ENCODE results near the gene MYO9A.
"Not testable (repeated sequence)": the region's sequence is repeated elsewhere in the genome, so short reads cannot be mapped to it uniquely, and the experiment has no call there.

Gene MYO9A

GRCh38 chr15:72060687-72061250 lies 57.2 kb downstream of the MYO9A start:
- Histone ChIP-seq H3K9ac (ENCODE audit: low read depth, low read length) (no peak overlapping the region), H3K36me3 (ENCODE audit: insufficient read depth, low read length) (no peaks in the 10 kb centered on the region), H3K27me3 (ENCODE audit: insufficient read depth, low read length) (no peaks in the 10 kb centered on the region), H3K4me1 (ENCODE audit: insufficient read depth, low read length) (peaks cover 20% of the 10 kb centered on the region), H3K27ac (ENCODE audit: low read depth, low read length) (no peak overlapping the region), H3K9me3 (ENCODE audit: insufficient read depth, low read depth, low read length) (no peaks in the 10 kb centered on the region), H3K4me3 (ENCODE audit: low read length) (no peak overlapping the region)
- 89% methylated on average over 2 of the region's 2 CpGs for WGBS

- Histone ChIP-seq H3K9ac (ENCODE audit: low read depth, low read length) (no peak overlapping the region), H3K27me3 (ENCODE audit: insufficient read depth, low read length) (no peaks in the 10 kb centered on the region), H3K9me3 (ENCODE audit: insufficient read depth, low read depth, low read length) (no peaks in the 10 kb centered on the region), H3K4me1 (ENCODE audit: insufficient read depth, low read length) (peaks cover 20% of the 10 kb centered on the region), H3K4me3 (ENCODE audit: low read length) (no peak overlapping the region), H3K36me3 (ENCODE audit: insufficient read depth, low read length) (no peaks in the 10 kb centered on the region), H3K27ac (ENCODE audit: low read depth, low read length) (no peak overlapping the region)
- WGBS, result 87% methylated on average over 1 of the region's 1 CpG
Measured at GRCh38 chr15:72058585-72058984, 59.4 kb downstream of the MYO9A start.

- H3K27me3 ChIP-seq (ENCODE audit: insufficient read depth, low read length), result no peaks in the 10 kb centered on the region
- 55% methylated on average over 4 of the region's 4 CpGs for WGBS
- H3K27ac ChIP-seq (ENCODE audit: low read depth, low read length), result peak overlapping the region; percentile 57; the same call in 1 of the 2 replicates
- no peak overlapping the region for H3K9ac ChIP-seq (ENCODE audit: low read depth, low read length)
- H3K36me3 ChIP-seq (ENCODE audit: insufficient read depth, low read length), result no peaks in the 10 kb centered on the region
- H3K9me3 ChIP-seq (ENCODE audit: insufficient read depth, low read depth, low read length), result peaks cover 4% of the 10 kb centered on the region; the same call in 1 of the 2 replicates
- no peak overlapping the region for H3K4me3 ChIP-seq (ENCODE audit: low read length)
- H3K4me1 ChIP-seq (ENCODE audit: insufficient read depth, low read length), result peaks cover 20% of the 10 kb centered on the region
Measured at GRCh38 chr15:72057548-72058091, 60.3 kb downstream of the MYO9A start.

GRCh38 chr15:72056217-72056616 lies 61.7 kb downstream of the MYO9A start:
- 99% methylated on average over 2 of the region's 2 CpGs for WGBS
- not testable (repeated sequence) for H3K9ac ChIP-seq (ENCODE audit: low read depth, low read length); H3K27me3 ChIP-seq (ENCODE audit: insufficient read depth, low read length); H3K36me3 ChIP-seq (ENCODE audit: insufficient read depth, low read length); H3K9me3 ChIP-seq (ENCODE audit: insufficient read depth, low read depth, low read length); H3K27ac ChIP-seq (ENCODE audit: low read depth, low read length); H3K4me3 ChIP-seq (ENCODE audit: low read length)
- peaks cover 20% of the 10 kb centered on the region for H3K4me1 ChIP-seq (ENCODE audit: insufficient read depth, low read length)

DNA sequence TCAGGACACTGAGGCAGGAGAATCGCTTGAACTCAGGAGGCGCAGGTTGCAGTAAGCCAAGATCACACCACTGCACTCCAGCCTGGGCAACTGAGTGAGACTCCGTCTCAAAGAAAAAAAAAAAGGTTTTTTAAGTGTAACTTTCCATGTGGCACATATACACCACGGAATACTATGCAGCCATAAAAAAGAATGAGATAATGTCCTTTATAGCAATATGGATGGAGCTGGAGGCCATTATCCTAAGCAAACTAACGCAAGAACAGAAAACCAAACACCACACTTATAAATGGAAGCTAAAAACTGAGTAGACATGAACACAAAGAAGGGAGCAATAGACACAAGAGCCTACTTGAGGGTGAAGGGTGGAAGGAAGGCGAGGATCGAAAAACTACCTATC lies 64.7 kb downstream of the MYO9A start:
- H3K4me3 ChIP-seq (ENCODE audit: low read length); H3K27me3 ChIP-seq (ENCODE audit: insufficient read depth, low read length); H3K9me3 ChIP-seq (ENCODE audit: insufficient read depth, low read depth, low read length); H3K36me3 ChIP-seq (ENCODE audit: insufficient read depth, low read length); H3K27ac ChIP-seq (ENCODE audit: low read depth, low read length); H3K9ac ChIP-seq (ENCODE audit: low read depth, low read length): not testable (repeated sequence)
- WGBS, result 97% methylated on average over 5 of the region's 7 CpGs
- H3K4me1 ChIP-seq (ENCODE audit: insufficient read depth, low read length), result peaks cover 12% of the 10 kb centered on the region

DNA sequence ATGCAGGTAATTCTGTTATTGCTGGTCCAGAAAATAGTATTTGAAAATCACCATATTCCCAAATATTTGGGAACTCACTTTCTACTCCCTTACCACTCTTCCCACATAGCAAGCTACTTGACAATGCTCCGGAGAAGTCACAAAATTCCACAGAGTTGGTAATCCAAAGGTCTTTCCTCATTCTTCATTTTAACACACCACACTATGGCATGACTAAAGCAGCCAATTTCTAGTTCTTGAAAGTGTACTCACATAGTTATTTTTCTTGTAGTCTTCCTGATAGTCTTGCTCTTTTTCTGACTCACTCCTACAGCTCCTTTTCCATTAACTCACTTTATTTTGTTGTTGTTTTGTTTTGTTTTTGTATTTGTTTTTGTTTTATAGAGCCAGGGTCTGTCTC lies 67.2 kb downstream of the MYO9A start:
- 94% methylated on average over 1 of the region's 1 CpG for WGBS

DNA sequence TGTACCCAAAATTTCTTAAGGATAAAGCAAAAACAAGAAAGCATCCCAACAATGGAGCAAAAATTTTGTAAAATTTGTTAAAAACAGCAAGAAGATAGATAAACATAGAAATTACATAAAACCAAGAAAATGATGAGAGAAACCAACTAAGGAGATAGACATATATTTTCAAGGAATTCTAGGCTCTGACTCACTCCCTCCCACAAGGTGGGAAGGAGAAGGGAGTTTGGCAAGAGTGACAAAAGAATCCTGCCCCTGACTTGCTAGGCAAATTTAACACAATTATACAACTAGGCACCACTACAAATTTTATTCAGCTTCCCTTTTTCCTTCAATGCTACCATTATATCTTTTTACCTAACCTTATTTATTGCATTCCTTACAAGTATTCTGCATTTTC lies 70.9 kb downstream of the MYO9A start:
- Histone ChIP-seq H3K4me3 (ENCODE audit: low read length) (no peak overlapping the region), H3K27ac (ENCODE audit: low read depth, low read length) (no peak overlapping the region), H3K36me3 (ENCODE audit: insufficient read depth, low read length) (peaks cover 8% of the 10 kb centered on the region; the same call in 1 of the 2 replicates), H3K9me3 (ENCODE audit: insufficient read depth, low read depth, low read length) (no peaks in the 10 kb centered on the region), H3K27me3 (ENCODE audit: insufficient read depth, low read length) (no peaks in the 10 kb centered on the region), H3K4me1 (ENCODE audit: insufficient read depth, low read length) (no peaks in the 10 kb centered on the region), H3K9ac (ENCODE audit: low read depth, low read length) (no peak overlapping the region)

More for the DNA sequence above, 67.2 kb downstream of the MYO9A start:
- no peak overlapping the region for H3K9ac ChIP-seq (ENCODE audit: low read depth, low read length)
- peaks cover 4% of the 10 kb centered on the region; the same call in 1 of the 2 replicates for H3K9me3 ChIP-seq (ENCODE audit: insufficient read depth, low read depth, low read length)
- H3K27ac ChIP-seq (ENCODE audit: low read depth, low read length), result no peak overlapping the region
- no peak overlapping the region for H3K4me3 ChIP-seq (ENCODE audit: low read length)
- no peaks in the 10 kb centered on the region for H3K27me3 ChIP-seq (ENCODE audit: insufficient read depth, low read length)
- no peaks in the 10 kb centered on the region for H3K4me1 ChIP-seq (ENCODE audit: insufficient read depth, low read length)
- peaks cover 5% of the 10 kb centered on the region; the same call in 1 of the 2 replicates for H3K36me3 ChIP-seq (ENCODE audit: insufficient read depth, low read length)

GRCh38 chr15:72044956-72045355 lies 73.0 kb downstream of the MYO9A start:
- no peak overlapping the region for H3K4me3 ChIP-seq (ENCODE audit: low read length)
- H3K27me3 ChIP-seq (ENCODE audit: insufficient read depth, low read length), result no peaks in the 10 kb centered on the region
- 94% methylated on average over 2 of the region's 3 CpGs for WGBS
- H3K27ac ChIP-seq (ENCODE audit: low read depth, low read length), result no peak overlapping the region
- no peaks in the 10 kb centered on the region for H3K9me3 ChIP-seq (ENCODE audit: insufficient read depth, low read depth, low read length)
- H3K36me3 ChIP-seq (ENCODE audit: insufficient read depth, low read length), result peaks cover 8% of the 10 kb centered on the region; the same call in 1 of the 2 replicates
- no peaks in the 10 kb centered on the region for H3K4me1 ChIP-seq (ENCODE audit: insufficient read depth, low read length)
- no peak overlapping the region for H3K9ac ChIP-seq (ENCODE audit: low read depth, low read length)

GRCh38 chr15:72042865-72043264 lies 75.1 kb downstream of the MYO9A start:
- whole genome bisulfite sequencing, result 95% methylated on average over 7 of the region's 7 CpGs
- Histone ChIP-seq H3K4me3 (ENCODE audit: low read length) (no peak overlapping the region), H3K27me3 (ENCODE audit: insufficient read depth, low read length) (no peaks in the 10 kb centered on the region), H3K4me1 (ENCODE audit: insufficient read depth, low read length) (no peaks in the 10 kb centered on the region), H3K9me3 (ENCODE audit: insufficient read depth, low read depth, low read length) (no peaks in the 10 kb centered on the region), H3K36me3 (ENCODE audit: insufficient read depth, low read length) (peaks cover 8% of the 10 kb centered on the region; the same call in 1 of the 2 replicates), H3K27ac (ENCODE audit: low read depth, low read length) (no peak overlapping the region), H3K9ac (ENCODE audit: low read depth, low read length) (no peak overlapping the region)

GRCh38 chr15:72042054-72042453 lies 75.9 kb downstream of the MYO9A start:
- peaks cover 8% of the 10 kb centered on the region; the same call in 1 of the 2 replicates for H3K36me3 ChIP-seq (ENCODE audit: insufficient read depth, low read length)
- H3K27ac ChIP-seq (ENCODE audit: low read depth, low read length), result no peak overlapping the region
- no peak overlapping the region for H3K9ac ChIP-seq (ENCODE audit: low read depth, low read length)
- H3K9me3 ChIP-seq (ENCODE audit: insufficient read depth, low read depth, low read length), result no peaks in the 10 kb centered on the region
- no peaks in the 10 kb centered on the region for H3K4me1 ChIP-seq (ENCODE audit: insufficient read depth, low read length)
- H3K27me3 ChIP-seq (ENCODE audit: insufficient read depth, low read length), result no peaks in the 10 kb centered on the region
- WGBS, result no CpG with 5 or more reads among the region's 1 CpG
- H3K4me3 ChIP-seq (ENCODE audit: low read length), result no peak overlapping the region

- Histone ChIP-seq H3K9me3 (ENCODE audit: insufficient read depth, low read depth, low read length) (no peaks in the 10 kb centered on the region), H3K4me3 (ENCODE audit: low read length) (no peak overlapping the region), H3K4me1 (ENCODE audit: insufficient read depth, low read length) (no peaks in the 10 kb centered on the region), H3K27me3 (ENCODE audit: insufficient read depth, low read length) (no peaks in the 10 kb centered on the region), H3K27ac (ENCODE audit: low read depth, low read length) (no peak overlapping the region), H3K36me3 (ENCODE audit: insufficient read depth, low read length) (no peaks in the 10 kb centered on the region), H3K9ac (ENCODE audit: low read depth, low read length) (no peak overlapping the region)
- 94% methylated on average over 4 of the region's 4 CpGs for WGBS
Measured at GRCh38 chr15:72037321-72037720, 80.6 kb downstream of the MYO9A start.
